D721Med (cell line): ENCODE results near the gene MED15.
"Not testable (repeated sequence)": the region's sequence is repeated elsewhere in the genome, so short reads cannot be mapped to it uniquely, and the experiment has no call there.

Experiments
- DNase-seq: peaks from one replicate; pipeline ENCODE4 v3.0.0; 2011; ENCODE audit warnings: low spot score; ENCODE audit not compliant: insufficient read length
- FAIRE-seq: peaks from 2 replicates; lab custom pipeline; 2011; peaks lifted over from hg19 to GRCh38; lab: Jason Lieb, UNC
- CTCF ChIP-seq: IDR thresholded peaks from 2 replicates; pipeline ENCODE4 v1.5.1; 2012; ENCODE audit warnings: mild to moderate bottlenecking, control low read depth; ENCODE audit not compliant: insufficient read depth; ENCODE audit errors: missing control alignments

Gene MED15

DNA sequence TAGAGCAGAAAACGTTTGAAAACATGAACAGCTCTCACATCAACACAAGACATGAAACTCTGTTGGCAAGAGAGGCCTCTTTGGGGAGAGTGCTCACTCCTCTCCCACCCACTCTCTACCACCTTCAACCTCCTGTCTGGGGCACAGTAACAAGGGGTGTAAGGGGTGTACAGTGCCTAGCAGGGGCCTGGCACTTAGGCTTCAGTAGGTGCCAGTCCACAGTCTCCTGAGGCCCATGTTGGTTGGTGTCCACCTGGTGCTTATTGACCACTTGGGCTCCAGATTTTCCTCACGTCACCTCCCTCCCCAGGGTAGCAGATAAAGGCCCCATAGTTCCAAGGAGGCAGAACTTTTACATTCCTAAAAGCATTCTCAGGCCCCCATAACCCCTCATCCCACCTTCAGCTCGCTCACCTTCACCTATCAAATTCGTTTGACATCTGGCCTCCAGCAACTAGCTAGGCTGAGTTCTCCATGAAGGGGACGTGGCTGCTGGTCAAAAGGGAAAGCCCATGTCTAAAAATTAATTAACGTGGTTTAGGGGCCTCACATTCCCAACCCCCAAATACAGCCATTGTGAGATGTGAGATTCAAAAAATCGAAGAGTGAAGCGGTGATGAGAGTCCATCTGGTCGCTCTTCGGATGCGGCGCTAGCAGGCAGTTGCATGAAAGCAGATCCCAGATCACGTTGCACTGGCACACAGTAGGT, 712 bp upstream of the MED15 start:
- TF ChIP-seq CTCF, result no peak
- DNase-seq (no peak), FAIRE-seq (no peak)

GRCh38 chr22:20508067-20508755, 801 bp downstream of the MED15 start:
- DNase-seq, FAIRE-seq: not testable (repeated sequence)

GRCh38 chr22:20508815-20509271, 1.4 kb downstream of the MED15 start:
- TF ChIP-seq CTCF, result no peak
- FAIRE-seq (no peak), DNase-seq (no peak)

DNA sequence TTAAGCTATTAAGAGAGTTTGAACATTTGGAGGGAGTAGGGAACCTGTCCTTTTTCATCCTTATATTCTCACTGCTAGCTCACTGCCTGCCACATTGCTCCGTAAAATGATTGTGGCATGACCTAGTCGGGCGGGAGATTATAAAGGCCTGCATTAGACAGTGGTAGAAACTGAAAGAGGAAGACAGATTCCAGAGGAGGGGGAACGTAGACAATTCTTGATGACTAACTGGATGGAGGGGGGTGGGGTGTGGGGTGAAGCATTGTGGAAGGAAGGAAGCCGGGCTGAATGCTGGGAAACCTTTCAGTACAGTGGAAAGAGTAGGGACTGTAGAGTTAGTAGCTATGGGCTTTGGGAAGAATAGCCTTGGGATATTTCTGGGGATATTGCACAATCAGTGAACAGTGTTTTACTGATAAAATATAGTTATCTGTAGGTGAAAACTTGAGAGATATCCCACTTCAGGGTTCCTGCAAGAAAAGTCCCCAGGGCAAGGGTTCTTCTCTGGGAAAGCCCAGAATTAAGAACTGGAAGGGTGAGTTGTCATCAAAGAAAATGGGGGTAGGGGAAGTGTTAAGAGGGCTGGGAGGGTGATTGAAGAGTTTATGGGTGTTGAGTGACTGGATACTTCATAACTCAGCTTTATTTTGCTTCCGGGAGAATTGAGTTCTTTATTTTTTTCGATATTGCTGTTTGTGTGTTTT, 2.1 kb downstream of the MED15 start:
- FAIRE-seq, result no peak
- DNase-seq, result no peak
- no peak for TF ChIP-seq CTCF

DNA sequence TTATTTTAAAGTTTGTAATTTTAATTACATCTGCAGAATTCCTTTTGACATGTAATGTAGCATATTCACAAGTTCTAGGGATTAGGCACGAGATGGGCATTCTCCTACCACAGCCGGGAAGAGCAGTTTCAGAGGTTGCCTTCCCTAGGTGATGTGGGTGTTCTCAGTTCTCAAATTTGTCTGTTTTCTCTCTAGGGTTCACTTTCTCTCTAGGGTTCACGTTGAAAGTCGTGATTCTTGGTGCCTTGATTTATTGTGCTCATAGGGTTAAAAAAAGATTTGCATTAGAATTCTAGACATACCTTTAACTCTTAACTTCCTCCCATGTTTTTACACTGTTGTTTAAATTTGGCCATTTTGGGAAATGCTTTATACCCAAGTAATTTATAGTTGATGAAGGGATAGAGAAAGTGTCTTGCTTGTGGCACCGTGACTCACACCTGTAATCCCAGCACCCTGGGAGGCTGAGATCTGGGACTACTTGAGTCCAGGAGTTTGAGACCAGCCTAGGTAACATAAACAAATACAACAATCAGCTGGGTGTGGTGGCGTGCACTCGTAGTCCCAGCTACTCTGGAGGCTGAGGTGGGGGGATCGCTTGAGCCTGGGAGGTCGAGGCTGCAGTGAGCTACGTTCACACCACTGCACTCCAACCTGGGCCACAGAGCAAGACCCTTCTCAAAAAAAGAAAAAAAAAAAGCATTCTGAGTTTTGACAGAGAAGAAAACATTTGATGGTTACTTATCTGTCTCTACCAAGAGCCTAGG, 3.6 kb downstream of the MED15 start:
- FAIRE-seq (no peak), DNase-seq (no peak)
- TF ChIP-seq CTCF, result no peak

DNA sequence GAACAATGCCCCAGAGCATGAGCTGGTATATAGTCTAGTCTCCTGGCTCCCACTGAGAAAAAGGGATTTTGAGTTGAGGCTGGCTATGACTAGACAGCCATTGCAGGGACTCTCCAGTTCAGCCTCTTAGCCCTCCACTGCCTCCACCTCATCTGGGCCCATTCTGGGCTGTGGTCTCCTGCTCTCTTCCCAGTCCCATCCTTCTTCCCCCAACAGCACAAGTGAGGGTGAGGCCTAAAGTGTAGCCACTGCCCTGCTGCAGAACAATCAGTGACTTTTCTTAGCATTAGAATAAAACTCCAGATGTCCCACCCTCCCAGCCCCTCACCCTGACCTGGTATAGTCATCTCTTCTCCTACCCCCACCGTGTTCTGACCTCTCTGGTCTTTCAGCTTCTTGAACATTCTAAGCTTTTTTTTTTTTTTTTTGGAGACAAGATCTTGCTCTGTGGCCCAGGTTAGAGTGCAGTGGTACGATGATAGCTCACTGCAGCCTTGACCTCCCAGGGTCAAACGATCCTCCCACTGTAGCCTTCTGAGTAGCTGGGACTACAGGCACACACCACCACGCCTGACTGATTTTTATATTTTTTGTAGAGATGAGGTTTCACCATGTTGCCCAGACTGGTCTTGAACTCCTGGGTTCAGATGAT, 4.3 kb downstream of the MED15 start:
- FAIRE-seq (no peak), DNase-seq (no peak)
- TF ChIP-seq CTCF, result no peak
